ENCODE results near the gene RPA1.

The RPA1 gene

GRCh38 chr17:1908699-1909309 is 79.0 kb downstream of the RPA1 start:
- no peak for DNase-seq (ENCODE audit: low read depth in 2 of 2)

- DNase-seq (ENCODE audit: low read depth in 2 of 2): no peak
Observed at GRCh38 chr17:1909985-1910384, 80.2 kb downstream of the RPA1 start.

- no peak for DNase-seq (ENCODE audit: low read depth in 2 of 2)
Observed at GRCh38 chr17:1912146-1912545, 82.3 kb downstream of the RPA1 start.

DNA sequence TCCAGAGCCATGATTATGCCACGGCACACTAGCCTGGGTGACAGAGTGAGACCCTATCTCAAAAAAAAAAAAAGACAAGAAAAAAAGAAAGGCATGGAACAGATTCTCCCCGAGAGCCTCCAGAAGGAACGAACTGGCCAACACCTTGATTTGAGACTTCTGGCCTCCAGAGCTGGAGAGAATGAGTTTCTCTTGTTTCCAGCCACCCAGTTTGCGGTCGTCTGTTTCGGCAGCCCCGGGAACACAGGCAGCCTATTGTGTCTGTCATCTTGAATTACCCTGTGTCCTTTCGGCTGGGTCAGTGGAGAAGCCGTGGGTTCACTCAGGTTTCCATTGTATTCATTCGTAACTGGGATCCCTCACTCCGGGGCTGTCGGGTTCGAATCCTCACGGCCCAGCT is 83.9 kb downstream of the RPA1 start:
- no peak for DNase-seq (ENCODE audit: low read depth in 2 of 2)

DNA sequence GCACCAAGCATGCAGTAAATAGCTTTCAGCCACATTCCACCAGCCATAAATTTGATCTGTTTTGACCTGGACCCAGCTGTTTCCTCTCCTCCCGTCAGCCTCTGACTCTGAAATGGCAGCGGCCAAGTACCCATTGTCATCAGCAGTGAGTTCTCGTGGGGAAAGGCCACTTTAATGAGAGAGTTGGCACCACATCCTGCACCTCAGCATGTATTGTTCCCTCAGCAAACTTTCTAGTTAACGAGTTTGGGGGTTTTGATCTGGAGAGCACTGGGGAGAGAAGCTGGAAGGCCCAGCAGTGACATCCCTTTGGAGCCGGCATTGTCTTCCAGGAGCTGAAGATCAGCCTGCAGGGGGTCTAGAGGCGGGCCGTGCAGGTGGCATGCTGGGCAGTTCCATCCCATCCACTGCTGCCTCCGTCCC is 84.9 kb downstream of the RPA1 start:
- no peak for DNase-seq (ENCODE audit: low read depth in 2 of 2)

DNA sequence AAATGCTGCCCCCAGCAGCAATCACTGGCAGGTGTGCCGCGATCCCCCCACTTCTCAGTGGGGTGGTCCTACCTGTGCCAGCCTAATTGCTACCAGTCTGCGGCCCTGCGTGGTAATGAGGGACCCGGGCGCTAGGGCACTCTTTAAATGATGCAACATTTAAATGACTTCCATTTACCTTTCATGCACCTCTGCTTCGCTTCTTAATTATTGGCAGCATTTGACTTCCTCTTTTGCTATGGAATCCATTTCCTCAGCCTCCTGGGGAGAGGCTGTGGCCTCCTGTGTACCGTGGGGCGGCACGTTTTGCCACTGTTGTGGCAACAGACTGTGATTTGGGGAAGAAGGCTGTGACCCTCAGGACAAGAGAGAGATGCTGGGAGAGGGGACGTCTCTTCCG is 86.1 kb downstream of the RPA1 start:
- no peak for DNase-seq (ENCODE audit: low read depth in 2 of 2)

DNA sequence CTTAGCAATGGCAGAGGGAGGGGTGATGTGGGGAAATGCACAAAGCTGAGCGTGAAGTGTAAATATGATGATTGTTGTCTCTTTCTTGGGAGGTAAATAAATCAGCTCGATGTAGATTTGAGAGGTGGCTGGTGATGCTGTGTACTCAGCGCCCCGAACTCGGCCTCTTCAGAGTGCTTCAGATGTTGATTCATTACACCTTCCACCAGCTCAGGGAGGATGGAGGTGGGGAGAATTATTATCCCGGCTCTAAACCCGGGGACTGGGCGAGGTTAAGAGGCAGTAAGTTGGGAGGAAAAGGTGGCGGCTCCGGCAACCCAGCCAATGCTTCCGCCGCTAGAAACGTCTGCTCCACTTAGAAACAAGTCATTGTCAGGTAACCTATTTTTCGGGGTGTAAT is 86.5 kb downstream of the RPA1 start:
- no peak for DNase-seq (ENCODE audit: low read depth in 2 of 2)

DNA sequence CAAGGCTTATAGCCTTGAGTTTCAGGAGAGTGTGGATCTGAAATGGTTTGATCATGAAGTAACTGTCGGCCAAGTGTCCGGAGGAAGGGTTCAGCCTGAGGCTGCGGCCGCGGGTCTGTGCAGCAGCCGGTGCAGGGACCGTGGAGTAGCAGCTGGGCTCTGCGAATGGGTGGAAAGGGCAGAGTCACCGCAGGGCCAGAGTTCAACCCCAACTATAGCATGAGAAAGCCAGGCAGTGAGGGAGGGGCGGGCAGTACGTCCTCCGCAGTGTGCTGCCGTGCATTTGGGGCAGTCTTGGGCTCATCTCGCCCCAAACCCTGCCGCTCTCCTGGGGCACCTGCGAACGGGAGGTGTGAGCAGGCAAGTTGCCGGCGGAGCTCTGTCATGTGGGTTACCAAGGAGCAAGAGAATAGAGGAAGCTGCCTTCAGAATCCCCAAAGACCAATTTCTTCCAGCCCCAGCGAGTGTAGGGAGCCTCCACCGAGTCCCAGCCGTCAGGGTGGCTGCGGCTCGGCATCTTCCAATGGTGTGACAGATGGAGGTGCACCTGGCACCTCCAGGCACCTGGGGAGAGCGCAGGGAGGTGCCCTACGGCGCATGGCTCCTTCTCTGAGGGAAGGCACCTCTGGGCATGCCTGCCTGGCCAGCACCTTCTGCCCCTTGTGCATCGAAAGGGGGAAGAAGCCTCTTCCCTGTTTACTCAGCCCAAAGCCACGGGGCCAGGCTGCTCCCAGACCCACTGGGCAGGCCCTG is 87.3 kb downstream of the RPA1 start:
- DNase-seq (ENCODE audit: low read depth in 2 of 2): no peak

- DNase-seq (ENCODE audit: low read depth in 2 of 2): no peak
Observed at GRCh38 chr17:1918346-1919162, 88.7 kb downstream of the RPA1 start.

DNA sequence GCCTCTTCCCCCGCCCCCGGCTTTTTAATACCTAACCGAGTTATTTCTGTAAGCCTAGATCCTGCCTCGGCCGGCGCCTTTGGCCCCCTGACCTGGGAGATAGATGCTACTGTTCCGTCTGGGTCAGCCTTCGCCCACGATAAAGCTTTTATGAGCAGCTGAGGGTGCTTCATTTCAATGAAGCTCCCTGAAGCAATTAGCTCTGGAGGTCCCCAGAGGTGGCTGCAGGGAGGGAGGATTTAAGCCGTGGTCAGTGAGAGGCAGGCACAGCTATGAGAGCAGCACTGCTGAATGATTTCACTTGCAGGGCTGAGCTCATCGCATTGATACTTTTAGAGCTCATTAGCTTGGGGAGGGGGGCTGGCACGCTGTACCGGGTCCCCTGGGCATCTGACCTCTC is 89.4 kb downstream of the RPA1 start:
- DNase-seq (ENCODE audit: low read depth in 2 of 2): no peak

DNA sequence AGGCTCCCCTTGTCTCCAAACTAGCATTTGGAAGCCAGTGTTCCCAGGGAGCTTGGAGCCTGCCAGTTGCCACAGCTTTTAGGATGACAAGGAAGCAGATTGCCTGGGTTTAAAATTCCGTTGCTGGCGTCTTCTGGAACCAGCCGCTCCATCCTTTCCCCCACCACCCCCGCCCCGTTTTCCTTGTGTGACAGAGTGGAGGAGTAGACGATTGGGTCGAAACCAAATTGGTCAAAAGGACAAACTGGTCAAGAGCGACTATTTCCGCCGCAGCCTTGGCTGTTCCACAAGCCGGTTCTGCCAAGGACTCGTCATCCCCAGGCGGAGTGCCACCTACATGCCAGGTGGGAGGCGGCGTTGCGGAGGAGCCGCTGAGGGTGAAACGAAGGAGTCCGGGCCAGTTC is 91.1 kb downstream of the RPA1 start:
- DNase-seq (ENCODE audit: low read depth in 2 of 2): no peak

GRCh38 chr17:1928976-1929375 is 99.2 kb downstream of the RPA1 start:
- no peak for DNase-seq (ENCODE audit: low read depth in 2 of 2)

GRCh38 chr17:1930337-1930645 is 100.5 kb downstream of the RPA1 start:
- DNase-seq (ENCODE audit: low read depth in 2 of 2): no peak

- DNase-seq (ENCODE audit: low read depth in 2 of 2): no peak
Observed at GRCh38 chr17:1931844-1932579, 102.2 kb downstream of the RPA1 start.

DNA sequence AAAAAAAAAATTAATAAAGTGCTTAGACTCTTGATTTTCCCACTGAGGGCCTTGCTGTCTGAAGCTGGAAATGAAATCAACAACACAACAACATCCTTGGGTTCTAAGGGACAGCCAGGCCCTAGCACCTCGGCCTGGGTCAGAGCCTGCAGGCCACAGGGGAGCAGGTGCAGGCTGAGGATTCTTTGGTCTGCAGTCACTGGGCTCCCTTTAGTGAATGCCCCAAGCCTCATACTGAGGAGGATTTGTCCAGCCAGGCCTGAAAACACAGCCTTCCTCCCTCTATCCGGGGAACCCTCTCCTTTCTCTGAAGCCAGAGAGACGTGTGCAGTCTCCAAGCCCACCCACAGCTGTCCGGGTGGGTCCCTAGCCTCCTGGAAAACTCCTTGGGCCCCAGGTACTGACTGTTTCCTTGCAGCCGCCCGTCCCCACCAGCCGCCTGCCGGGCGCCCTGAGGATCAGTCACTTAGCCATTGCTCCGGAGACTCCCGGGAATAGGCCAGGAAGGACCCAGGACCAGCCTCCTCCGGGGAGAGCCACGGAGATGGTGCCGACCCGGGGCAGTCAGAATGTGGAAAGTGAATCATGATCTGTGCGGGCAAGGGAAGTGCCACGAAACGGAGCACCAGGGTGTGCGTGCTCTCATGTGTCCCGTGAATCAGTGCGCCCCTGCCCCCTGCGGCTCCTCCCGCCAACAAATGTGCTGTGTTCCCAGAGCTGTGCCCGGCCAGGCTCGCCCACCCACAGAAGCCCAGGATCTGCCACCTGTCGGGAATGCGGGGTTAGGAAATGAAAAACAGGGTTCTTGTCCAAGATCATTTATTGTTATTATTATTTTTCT is 104.3 kb downstream of the RPA1 start:
- no peak for DNase-seq (ENCODE audit: low read depth in 2 of 2)

DNA sequence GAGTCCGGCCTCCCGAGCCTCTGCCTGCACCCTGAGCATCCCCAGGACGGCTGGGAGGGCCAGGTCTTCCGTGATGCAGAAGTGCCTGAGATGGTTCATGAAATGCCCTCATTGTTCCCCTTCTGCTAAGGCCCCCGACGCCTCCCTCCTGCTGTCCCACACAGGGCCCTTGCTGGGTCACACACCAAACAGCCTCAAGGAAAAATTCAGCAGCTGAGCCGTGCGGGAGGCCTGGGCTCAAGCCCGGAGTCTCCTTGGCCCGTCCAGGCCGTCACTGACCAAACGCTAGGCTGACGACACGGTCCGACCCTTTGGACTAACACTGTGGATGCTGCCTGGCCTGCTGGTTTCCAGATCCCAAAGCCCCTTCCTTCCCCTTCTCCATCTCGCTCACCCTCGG is 105.1 kb downstream of the RPA1 start:
- no peak for DNase-seq (ENCODE audit: low read depth in 2 of 2)

- no peak for DNase-seq (ENCODE audit: low read depth in 2 of 2)
Observed at GRCh38 chr17:1936766-1937165, 107.0 kb downstream of the RPA1 start.

GRCh38 chr17:1937461-1937860 is 107.7 kb downstream of the RPA1 start:
- DNase-seq (ENCODE audit: low read depth in 2 of 2): no peak

DNA sequence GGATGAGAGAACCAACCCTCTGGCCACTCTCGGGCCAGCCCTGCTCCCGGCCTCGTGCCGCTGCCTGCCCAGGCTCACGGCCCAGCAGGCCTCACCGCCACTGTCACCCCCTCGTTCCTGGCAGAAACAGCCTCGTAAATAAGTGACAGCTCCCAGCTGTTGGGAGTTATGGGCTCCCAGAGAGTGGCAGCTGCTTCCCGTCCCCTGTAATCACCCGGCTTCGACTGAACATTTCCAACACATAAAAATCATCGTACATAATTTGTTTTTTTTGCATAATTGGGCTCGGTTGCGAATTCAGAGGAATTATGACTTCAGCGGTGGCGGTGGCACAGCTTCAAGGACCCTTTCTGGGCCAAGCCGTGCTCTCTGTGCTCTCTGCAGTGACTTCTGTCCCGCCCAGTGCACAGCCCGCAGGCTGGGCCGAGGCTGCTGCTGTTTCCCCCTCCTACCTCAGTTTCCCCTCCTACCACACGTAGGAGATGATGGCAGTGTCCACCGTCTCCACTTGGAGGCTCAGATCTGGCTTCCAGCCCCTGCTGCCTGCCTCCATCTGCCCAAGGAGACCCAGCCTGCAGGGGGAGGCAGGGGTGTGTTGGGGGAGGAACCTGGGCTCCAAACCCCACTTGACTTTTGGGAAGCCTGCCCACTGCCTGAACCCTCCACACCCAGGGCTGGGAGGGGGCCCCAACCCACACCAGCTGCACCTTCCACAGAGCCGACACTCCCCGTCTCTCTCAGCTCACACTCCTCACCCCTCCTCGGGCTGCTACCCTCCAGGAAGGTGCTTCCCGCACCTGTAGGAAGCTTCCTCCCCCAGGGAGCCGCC is 110.4 kb downstream of the RPA1 start:
- no peak for DNase-seq (ENCODE audit: low read depth in 2 of 2)

DNA sequence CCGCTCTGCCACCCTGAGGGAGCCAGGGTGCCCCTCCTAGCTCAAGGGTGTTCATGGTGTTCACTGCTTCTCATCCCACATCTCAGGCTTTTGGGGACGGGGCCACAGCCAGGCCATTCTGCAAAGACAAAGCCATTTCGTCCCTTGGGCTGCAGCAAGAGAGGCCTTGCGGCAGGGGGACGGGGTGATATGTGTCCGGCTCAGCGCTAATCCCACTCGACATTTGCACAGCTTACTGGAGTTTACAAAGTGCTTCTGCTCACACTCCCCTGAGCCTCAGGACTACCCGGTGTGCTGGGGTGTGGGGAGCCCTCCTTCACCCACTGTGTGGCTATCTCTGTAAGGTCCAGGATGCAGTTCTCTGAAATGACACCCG is 111.0 kb downstream of the RPA1 start:
- DNase-seq (ENCODE audit: low read depth in 2 of 2): no peak
